ENCODE results near the gene FOLR2.

- TF ChIP-seq EZH2phosphoT487 (IDR thresholded peaks at IDR 0.05; ENCODE audit: low read length) = no peak
- TF ChIP-seq CTCF (IDR thresholded peaks at IDR 0.05; ENCODE audit: low read length) = no peak
- TF ChIP-seq EZH2 (optimal IDR thresholded peaks at IDR 0.05; ENCODE audit: low read depth, low read length) = no peak
These were observed 5.7 kb downstream of the FOLR2 start for GRCh38 chr11:72222106-72222891.

All from MM.1S (cell line).